Duodenal mucosa (tissue), 2 donors: ENCODE measurements around the gene NELFB.

ENCODE experiments used
- H3K27ac ChIP-seq: one replicate; pipeline ENCODE4 v1.7.0; 2013; ENCODE audit warnings: low read depth, low read length
- H3K27me3 ChIP-seq, 2 donors: one replicate each; pipeline ENCODE4 v1.7.0; 2013; ENCODE audit warnings: low read length in 2 of 2, control low read depth in 1 of 2; ENCODE audit not compliant: insufficient read depth in 2 of 2, control insufficient read depth in 1 of 2
- H3K36me3 ChIP-seq, 2 donors: one replicate each; pipeline ENCODE4 v1.7.0; 2013; ENCODE audit warnings: low read length in 2 of 2, control low read depth in 1 of 2; ENCODE audit not compliant: insufficient read depth in 2 of 2, control insufficient read depth in 1 of 2
- H3K4me1 ChIP-seq, 2 donors: one replicate each; pipeline ENCODE4 v1.7.0; 2013; ENCODE audit warnings: low read length in 2 of 2, control low read depth in 1 of 2; ENCODE audit not compliant: insufficient read depth in 2 of 2, control insufficient read depth in 1 of 2
- H3K4me3 ChIP-seq, 2 donors: one replicate each; pipeline ENCODE4 v1.7.0; 2013; ENCODE audit warnings: low read length in 2 of 2, low read depth in 1 of 2
- H3K9ac ChIP-seq, 2 donors: one replicate each; pipeline ENCODE4 v1.7.0; 2013; ENCODE audit warnings: low read length in 2 of 2, low read depth in 1 of 2
- H3K9me3 ChIP-seq, 2 donors: one replicate each; pipeline ENCODE4 v1.7.0; 2013; ENCODE audit warnings: low read length in 2 of 2, control low read depth in 1 of 2; ENCODE audit not compliant: control insufficient read depth in 1 of 2

NELFB gene

DNA sequence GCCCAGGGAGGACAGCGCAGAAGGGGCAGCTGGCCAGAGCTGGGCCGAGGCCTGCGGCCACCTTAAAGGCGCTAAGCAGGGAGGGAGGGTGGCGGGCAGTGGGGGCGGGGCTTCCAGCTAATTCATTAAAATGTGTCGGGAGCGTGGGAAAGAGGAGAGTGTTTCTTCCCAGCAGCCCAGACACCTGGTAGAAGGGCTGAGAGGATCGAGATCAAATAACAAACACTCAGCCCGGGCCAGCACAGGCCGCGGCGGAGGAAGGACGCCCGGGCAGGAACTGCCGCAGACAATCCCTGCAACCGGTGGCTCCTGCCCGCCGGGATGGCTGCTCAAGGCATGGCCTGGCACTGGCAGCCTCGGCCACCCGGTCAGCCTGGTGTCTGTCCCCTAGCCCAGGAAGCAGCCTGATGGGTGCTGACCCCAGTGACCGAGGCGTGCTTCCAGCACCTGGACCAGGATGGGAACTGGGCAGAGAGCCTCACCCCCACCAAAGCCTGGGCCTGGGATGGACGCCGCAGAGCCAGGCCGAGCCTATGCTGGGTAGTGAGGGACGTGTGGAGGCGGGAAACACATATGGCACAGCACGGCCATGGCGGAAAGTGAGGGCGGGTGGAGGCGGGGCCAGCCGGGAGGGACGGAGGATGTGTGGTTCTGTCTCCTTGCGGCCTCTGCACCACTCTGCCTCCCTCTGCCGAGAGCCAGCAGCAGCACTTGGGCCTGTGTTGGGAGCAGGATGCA lies 50.1 kb downstream of the NELFB start:
- Histone ChIP-seq H3K9ac (peak overlapping the region; percentile 59 to 72), H3K27ac (peak overlapping the region; percentile 85), H3K4me3 (peak overlapping the region; percentile 66 to 68)

DNA sequence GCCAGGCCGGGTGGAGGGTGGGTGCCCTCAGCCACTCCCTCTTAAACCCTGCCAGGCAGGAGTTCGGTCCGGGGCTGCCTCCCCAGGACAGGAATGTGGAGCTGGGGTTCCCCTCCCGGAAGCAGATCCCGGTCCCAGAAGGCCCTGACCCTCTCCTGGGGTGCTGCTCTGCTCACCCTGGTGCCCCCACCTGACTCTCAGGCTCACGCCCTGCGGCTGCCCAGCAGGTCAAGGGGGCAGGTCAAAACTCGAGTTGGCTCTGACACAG lies 50.6 kb downstream of the NELFB start:
- no peaks in the 10 kb centered on the region for H3K36me3 ChIP-seq
- peak overlapping the region; percentile 66 to 68 for H3K4me3 ChIP-seq
- peak overlapping the region; percentile 85 for H3K27ac ChIP-seq
- peaks cover 51 to 57% of the 10 kb centered on the region in 2 donors for H3K4me1 ChIP-seq
- H3K9ac ChIP-seq, result peak overlapping the region; percentile 59 to 72
- no peaks in the 10 kb centered on the region for H3K9me3 ChIP-seq
- H3K27me3 ChIP-seq, result no peaks in the 10 kb centered on the region

More for the DNA sequence above, 50.1 kb downstream of the NELFB start:
- Histone ChIP-seq H3K9me3 (no peaks in the 10 kb centered on the region), H3K27me3 (no peaks in the 10 kb centered on the region), H3K36me3 (no peaks in the 10 kb centered on the region), H3K4me1 (peaks cover 46 to 52% of the 10 kb centered on the region in 2 donors)

DNA sequence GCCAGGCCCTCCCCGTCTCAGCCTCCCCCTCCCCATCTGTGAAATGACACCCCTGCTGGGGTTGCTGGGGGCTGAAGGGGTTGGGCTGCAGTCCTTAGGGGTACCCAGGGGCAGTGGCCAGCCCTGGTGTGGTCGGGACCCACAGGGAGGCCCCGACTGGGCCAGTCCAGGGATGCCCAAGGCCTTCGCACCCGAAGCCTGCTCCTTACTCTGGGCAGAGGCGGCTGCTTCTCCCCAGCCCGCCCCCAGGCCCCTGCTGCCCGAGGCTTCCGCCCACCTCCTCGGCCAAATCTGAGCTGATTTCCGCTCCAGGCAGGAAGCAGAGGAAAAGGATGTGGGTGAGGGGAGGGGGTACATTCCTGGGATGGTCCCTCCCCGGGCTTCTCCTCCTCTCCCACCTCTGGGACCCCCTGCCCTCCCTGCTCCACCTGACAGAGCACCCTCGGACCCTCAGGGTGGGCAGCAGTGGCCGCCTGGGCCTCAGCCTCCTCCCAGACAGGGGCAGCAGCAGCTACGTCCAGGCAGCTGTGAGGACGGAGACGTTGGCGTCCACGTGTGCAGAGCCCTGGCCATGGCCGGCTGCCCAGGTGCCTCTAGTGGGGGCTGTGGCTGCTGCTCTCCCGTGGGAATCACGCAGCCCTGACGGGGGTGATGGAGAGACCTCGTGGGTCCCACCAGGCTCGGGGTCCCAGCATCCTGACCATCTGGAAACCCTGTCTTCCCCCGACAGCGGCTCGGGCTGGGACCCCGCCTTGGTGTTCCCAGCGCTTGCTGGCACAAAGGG lies 51.1 kb downstream of the NELFB start:
- H3K27ac ChIP-seq, result peak overlapping the region; percentile 85
- H3K4me3 ChIP-seq, result peak overlapping the region; percentile 48 to 68
- peak overlapping the region; percentile 59 to 72 for H3K9ac ChIP-seq
- H3K9me3 ChIP-seq, result no peaks in the 10 kb centered on the region
- peaks cover 56 to 62% of the 10 kb centered on the region in 2 donors for H3K4me1 ChIP-seq
- no peaks in the 10 kb centered on the region for H3K27me3 ChIP-seq
- no peaks in the 10 kb centered on the region for H3K36me3 ChIP-seq

DNA sequence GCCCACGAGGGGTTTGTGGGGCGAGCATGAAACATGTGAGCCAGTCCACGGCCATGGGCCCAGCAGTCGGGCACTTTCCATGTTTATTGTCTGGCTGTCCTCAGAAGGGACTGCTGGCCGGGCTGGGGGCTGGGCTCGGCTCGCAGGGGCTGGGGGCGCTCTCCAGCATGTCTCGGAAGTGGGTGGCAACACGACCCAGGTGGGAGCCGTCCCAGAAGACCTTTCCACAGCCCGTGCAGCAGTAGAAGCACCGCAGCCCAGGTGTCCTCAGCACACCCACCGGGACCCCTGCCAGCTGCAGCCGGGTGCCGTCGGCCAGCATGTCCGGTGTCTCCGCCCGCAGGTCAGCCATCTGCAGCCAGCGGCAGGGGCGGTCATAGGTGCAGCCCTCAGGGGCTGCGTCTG lies 51.7 kb downstream of the NELFB start:
- Histone ChIP-seq H3K27ac (no peak overlapping the region), H3K4me1 (peaks cover 61 to 63% of the 10 kb centered on the region in 2 donors), H3K9ac (peak overlapping the region; percentile 54 to 59), H3K27me3 (no peaks in the 10 kb centered on the region), H3K4me3 (peak overlapping the region; percentile 48 to 62), H3K9me3 (no peaks in the 10 kb centered on the region), H3K36me3 (no peaks in the 10 kb centered on the region)

DNA sequence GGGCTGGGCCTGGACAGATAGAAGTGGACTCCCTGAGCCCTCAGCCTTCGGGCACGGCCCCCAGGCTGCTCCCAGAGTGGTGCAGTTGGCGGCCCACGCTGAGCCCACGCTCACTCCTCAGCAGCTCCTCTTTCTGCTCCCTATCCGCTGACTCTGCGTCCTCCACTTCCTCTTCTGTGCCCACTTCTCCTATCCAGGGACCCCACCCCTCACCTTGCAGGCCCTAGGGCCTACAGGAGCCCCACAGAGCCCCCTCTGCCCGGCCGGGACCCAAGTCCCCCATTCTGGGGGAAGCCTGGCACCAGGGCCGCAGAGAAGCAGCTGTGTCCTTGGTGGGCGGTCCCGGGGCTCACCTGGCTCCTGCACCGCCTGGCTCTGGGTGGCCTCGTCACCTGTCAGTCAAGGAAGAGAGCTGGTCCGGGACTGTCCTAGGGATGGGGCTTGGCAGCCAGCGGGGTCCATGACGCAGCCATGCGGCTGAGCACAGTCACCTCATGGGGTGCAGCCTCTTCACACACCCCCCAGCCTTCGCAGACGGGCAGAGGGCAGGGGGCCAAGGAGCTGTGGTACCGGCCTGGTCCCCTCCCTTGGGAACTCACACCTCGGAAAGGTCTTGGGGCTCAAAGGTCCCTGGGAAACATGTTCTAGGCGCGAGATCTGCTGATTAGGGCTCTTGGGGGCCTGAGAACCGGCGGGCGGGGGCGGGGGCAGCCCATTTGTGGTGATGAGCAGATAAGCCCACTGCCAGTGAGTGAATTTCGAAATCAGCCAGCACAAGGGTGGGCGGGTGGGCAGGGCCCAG lies 52.3 kb downstream of the NELFB start:
- H3K27me3 ChIP-seq, result no peaks in the 10 kb centered on the region
- H3K36me3 ChIP-seq, result no peaks in the 10 kb centered on the region
- peaks cover 63 to 65% of the 10 kb centered on the region in 2 donors for H3K4me1 ChIP-seq
- H3K9ac ChIP-seq, result peak overlapping the region; percentile 54
- peak overlapping the region; percentile 48 to 62 for H3K4me3 ChIP-seq
- no peaks in the 10 kb centered on the region for H3K9me3 ChIP-seq
- no peak overlapping the region for H3K27ac ChIP-seq

- no peaks in the 10 kb centered on the region for H3K36me3 ChIP-seq
- H3K4me3 ChIP-seq, result no peak overlapping the region
- no peaks in the 10 kb centered on the region for H3K9me3 ChIP-seq
- no peak overlapping the region for H3K9ac ChIP-seq
- no peak overlapping the region for H3K27ac ChIP-seq
- peaks cover 59 to 60% of the 10 kb centered on the region in 2 donors for H3K4me1 ChIP-seq
- no peaks in the 10 kb centered on the region for H3K27me3 ChIP-seq
These were observed 53.0 kb downstream of the NELFB start for GRCh38 chr9:137308057-137308619.

DNA sequence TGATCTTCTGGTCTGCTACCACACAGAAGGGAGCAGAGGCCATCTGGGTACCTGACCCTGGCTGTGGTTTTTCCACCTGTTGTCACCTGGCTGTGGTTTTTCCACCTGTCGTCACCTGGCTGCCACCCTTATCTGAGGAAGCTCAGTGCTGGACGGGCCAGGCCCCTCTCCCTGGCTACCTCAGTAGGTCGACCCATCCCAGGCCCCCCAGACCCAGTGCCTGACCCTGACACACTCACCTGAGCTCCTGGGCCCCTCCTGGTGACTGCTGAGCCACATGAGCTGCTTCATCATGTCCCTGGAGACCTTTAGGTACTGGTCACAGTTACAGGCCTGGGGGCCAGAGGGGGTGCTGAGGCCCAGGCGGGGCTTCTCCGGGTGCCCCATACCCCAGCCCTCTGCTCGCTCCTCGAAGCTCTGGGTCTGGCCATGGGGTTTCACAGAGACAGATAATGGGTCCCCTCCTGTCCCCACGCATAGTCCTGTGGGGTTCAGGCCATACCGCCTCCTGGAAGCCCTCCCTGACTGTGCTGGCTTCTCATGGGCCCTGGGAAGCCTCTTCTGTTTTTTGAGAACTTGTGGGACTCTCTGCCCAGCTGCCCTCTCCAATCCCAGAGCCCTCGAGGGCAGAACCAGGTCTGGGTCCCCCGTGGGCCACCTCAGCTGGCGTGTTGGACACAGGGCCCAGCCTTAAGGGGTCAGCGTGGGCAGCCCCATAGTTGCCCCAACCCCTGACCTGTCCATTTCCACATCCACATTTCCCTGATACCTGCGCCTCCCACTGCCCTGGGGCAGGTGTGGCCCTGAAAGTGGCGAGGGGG lies 54.5 kb downstream of the NELFB start:
- Histone ChIP-seq H3K27ac (no peak overlapping the region), H3K9ac (peak overlapping the region in 1 of 2 donors; percentile 72), H3K9me3 (no peaks in the 10 kb centered on the region), H3K36me3 (no peaks in the 10 kb centered on the region), H3K4me3 (no peak overlapping the region), H3K4me1 (peaks cover 44 to 59% of the 10 kb centered on the region in 2 donors), H3K27me3 (no peaks in the 10 kb centered on the region)

- Histone ChIP-seq H3K4me1 (peaks cover 36 to 52% of the 10 kb centered on the region in 2 donors), H3K4me3 (peak overlapping the region; percentile 22 to 28), H3K9ac (peak overlapping the region; percentile 61 to 72), H3K9me3 (no peaks in the 10 kb centered on the region), H3K36me3 (no peaks in the 10 kb centered on the region), H3K27ac (peak overlapping the region; percentile 85), H3K27me3 (no peaks in the 10 kb centered on the region)
These were observed 55.3 kb downstream of the NELFB start for GRCh38 chr9:137310189-137311052.
